ENCODE results near the gene UGT1A10. TPM values are rescaled to one million over a fixed set of nuclear protein-coding genes. Genes with fewer than 3 reads are reported as not detected.

UGT1A10 gene
- polyA plus RNA-seq, 6 donors from 2014 or later = not detected

DNA sequence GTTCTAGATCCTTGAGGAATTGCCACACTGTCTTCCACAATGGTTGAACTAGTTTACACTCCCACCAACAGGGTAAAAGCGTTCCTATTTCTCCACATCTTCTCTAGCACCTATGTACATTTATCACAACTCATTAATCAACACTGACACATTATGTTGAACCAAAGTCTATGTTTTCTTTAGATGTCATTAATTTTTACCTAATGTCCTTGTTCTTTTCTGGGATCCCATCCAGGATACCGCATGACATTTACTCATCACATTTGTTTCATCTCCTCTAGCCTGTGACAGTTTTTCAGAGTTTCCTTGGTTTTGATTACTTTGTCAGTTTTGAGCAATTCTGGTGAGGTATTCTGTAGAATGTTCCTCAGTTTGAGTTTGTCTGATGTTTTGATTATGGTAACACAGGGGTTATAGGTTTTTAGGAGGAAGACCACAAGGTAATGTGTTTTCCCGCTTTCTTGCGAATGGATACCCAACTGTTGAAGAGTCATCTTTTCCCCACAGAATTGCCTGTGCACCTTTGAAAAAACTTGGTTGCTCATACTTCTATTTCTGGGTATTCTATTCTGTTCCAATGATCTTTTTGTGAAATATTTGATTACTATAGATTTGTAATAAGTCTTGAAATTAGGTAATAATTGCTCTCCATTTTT, 32.5 kb downstream of the UGT1A10 start:
- Mint-ChIP-seq H3K4me3 (no peak overlapping the region), H3K36me3 (no peaks in the 10 kb centered on the region), H3K27me3 (peaks cover 15 to 27% (median 16%) of the 10 kb centered on the region in 3 donors), H3K27ac (no peak overlapping the region), H3K9me3 (peaks cover 0 to 16% (median 4%) of the 10 kb centered on the region in 7 donors), H3K4me1 (peaks cover 0 to 6% (median 0%) of the 10 kb centered on the region in 3 donors)
- ATAC-seq (ENCODE audit: low read depth in 2 of 2) (no peak), DNase-seq (no peak)

DNA sequence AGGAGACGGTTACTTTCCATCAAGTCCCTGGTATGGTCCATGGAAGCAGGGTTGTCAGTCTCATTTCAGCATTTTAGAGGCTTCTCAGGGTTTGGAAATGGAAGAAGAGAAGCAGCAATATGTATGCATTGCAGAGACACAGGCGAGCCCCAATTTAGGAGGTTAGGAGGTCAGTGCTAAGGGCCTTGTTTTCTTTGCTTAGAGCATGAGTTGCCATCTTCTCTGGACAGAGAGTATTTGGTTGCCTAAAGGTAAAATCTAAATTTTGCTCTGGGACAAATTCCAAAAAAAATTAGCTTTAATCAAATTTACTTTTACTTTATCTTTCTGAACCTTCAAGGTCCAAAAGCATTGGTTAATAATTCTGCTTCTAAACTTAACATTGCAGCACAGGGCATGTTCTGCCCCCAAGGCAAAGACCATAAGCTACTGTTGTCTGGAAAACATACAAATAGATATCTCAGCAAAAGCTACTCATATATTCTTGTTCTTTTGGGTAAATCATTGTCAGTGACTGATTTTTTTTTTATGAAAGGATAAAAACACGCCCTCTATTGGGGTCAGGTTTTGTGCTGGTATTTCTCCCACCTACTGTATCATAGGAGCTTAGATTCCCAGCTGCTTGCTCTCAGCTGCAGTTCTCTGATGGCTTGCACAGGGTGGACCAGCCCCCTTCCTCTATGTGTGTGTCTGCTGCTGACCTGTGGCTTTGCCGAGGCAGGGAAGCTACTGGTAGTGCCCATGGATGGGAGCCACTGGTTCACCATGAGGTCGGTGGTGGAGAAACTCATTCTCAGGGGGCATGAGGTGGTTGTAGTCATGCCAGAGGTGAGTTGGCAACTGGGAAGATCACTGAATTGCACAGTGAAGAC, 35.3 kb downstream of the UGT1A10 start, which contains the start of gene UGT1A9:
UGT1A9 (plus strand) TSS at position 609 of the 872 bp plus-strand sequence; CDS start at position 646, 37 bp downstream.
- Mint-ChIP-seq H3K4me1 (peaks cover 0 to 6% (median 0%) of the 10 kb centered on the region in 3 donors), H3K27ac (peak within 1 kb of the TSS in 1 of 6 donors; percentile 35), H3K27me3 (peaks cover 11 to 28% (median 24%) of the 10 kb centered on the region in 3 donors), H3K4me3 (no peak within 1 kb of the TSS), H3K9me3 (peaks cover 0 to 11% (median 2%) of the 10 kb centered on the region in 7 donors), H3K36me3 (no peaks in the 10 kb centered on the region)
- no peak for ATAC-seq (ENCODE audit: low read depth in 2 of 2)
- DNase-seq = no peak

DNA sequence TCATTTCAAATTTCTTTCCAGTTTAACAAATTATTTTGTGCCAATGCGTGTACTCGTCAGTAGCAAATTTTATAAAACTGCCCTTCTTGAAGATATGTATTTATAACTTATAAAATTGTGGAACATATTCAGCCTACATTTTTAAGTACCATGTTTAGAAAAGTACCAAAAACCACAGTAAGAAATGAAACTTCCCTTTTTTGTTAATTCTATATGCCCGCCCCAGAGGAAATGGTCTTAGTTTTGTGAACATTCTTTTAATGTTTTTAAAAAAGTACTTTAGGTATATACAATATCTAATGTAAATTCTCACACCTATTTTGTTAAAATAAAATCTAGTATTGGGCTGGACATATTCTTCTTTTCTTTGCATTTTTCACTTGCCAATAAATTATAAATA, 36.6 kb downstream of the UGT1A10 start:
- Mint-ChIP-seq H3K36me3 (no peaks in the 10 kb centered on the region), H3K4me3 (no peak overlapping the region), H3K9me3 (peaks cover 0 to 11% (median 2%) of the 10 kb centered on the region in 7 donors), H3K27ac (no peak overlapping the region), H3K27me3 (peaks cover 7 to 32% (median 28%) of the 10 kb centered on the region in 3 donors), H3K4me1 (peaks cover 0 to 6% (median 0%) of the 10 kb centered on the region in 3 donors)
- no peak for ATAC-seq (ENCODE audit: low read depth in 2 of 2)
- no peak for DNase-seq

DNA sequence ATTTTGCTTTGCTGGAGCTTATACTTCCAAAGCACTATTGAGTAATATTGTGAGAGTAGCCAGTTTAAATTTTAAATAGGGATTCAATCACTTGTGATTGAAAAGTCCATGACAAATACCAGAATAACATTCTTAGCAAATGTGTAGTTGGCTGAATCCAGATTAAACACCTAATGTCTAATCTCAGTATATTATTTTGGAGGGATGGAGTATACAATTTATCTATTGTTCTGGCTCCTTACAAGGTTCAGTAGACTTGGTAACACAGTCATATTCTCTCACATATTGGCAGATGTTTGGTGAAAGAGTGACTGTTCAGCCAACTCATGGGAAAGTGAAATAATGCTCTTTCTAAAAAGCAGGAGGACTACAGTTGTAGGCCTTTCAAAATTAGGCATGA, 37.6 kb downstream of the UGT1A10 start:
- Mint-ChIP-seq H3K27ac (peak overlapping the region in 1 of 6 donors; percentile 54), H3K4me3 (no peak overlapping the region), H3K36me3 (no peaks in the 10 kb centered on the region), H3K4me1 (peaks cover 0 to 6% (median 0%) of the 10 kb centered on the region in 3 donors), H3K9me3 (peaks cover 0 to 3% (median 0%) of the 10 kb centered on the region in 7 donors), H3K27me3 (peaks cover 0 to 28% (median 24%) of the 10 kb centered on the region in 3 donors)
- no peak for ATAC-seq (ENCODE audit: low read depth in 2 of 2)
- DNase-seq = no peak

DNA sequence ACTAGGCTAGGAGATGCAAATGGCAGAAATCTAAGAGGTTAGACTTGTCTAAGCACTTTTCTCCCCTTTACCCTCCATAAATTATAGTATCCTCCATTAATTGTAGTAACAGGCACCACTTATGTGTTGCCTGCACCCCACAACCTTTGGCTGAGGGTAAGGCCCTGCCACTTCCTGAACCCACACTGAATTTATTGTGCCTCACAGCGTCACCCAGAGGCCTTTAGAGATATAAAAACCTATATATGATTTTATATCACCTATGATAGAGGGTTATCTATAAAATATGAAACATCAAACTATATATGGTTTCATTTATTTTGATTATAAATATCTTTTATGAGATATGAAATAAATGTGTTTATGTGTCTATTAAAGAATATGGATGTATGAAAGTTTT, 38.1 kb downstream of the UGT1A10 start:
- no peak for DNase-seq
- no peaks in the 10 kb centered on the region for H3K36me3 Mint-ChIP-seq
- ATAC-seq (ENCODE audit: low read depth in 2 of 2) = no peak
- peaks cover 0 to 29% (median 24%) of the 10 kb centered on the region in 3 donors for H3K27me3 Mint-ChIP-seq
- peaks cover 0 to 6% (median 0%) of the 10 kb centered on the region in 3 donors for H3K4me1 Mint-ChIP-seq
- peak overlapping the region in 1 of 6 donors; percentile 54 for H3K27ac Mint-ChIP-seq
- H3K4me3 Mint-ChIP-seq = no peak overlapping the region
- peaks cover 0 to 3% (median 0%) of the 10 kb centered on the region in 7 donors for H3K9me3 Mint-ChIP-seq

DNA sequence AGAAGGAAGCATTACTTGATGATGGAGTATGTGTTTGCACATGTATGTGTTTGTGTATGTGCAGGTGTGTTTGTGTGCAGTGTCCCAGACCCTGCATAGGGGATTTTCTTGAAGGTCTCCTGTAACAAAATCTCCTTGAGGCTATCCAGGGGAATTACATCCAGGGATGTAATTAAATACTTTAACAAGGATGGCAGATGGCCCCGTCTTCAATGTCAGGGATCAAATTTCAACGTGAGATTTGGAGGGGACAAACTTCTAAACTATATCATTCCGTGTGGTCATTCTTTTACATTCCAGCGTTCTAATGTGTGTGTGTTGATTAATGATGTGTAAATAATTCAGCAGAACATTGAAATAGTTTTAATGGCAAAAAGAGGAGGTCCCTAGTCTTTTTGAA, 38.7 kb downstream of the UGT1A10 start:
- no peak for DNase-seq

DNA sequence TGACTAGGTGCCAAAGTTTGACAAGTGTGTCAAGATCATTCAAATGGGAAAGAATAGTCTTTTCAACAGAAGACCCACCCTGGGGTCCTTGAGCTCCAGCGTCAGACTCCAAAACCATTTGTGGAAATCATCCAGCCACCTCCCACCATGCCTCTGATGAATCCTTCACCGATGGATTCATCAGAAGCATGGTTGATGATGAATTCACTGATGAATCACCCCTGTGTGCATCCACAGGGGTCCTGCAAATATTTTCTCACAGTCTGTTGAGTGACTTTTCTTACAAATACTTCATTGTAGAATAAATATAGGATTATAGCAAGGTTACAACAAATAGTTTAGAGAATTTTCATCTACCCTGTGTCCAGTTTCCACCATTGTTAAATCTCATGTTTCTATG, 39.8 kb downstream of the UGT1A10 start:
- Mint-ChIP-seq H3K9me3 (peaks cover 0 to under 1% (median 0%) of the 10 kb centered on the region in 7 donors), H3K27me3 (peaks cover 5 to 34% (median 12%) of the 10 kb centered on the region in 3 donors), H3K4me3 (no peak overlapping the region), H3K4me1 (peaks cover 0 to 6% (median 0%) of the 10 kb centered on the region in 3 donors), H3K36me3 (no peaks in the 10 kb centered on the region), H3K27ac (no peak overlapping the region)
- DNase-seq = no peak
- ATAC-seq (ENCODE audit: low read depth in 2 of 2) = no peak

More for the DNA sequence above, 38.7 kb downstream of the UGT1A10 start:
- Mint-ChIP-seq H3K27me3 (peaks cover 5 to 36% (median 23%) of the 10 kb centered on the region in 3 donors), H3K27ac (no peak overlapping the region), H3K9me3 (peaks cover 0 to 3% (median 0%) of the 10 kb centered on the region in 7 donors), H3K36me3 (no peaks in the 10 kb centered on the region), H3K4me1 (peaks cover 0 to 6% (median 0%) of the 10 kb centered on the region in 3 donors), H3K4me3 (no peak overlapping the region)
- ATAC-seq (ENCODE audit: low read depth in 2 of 2) = no peak

DNA sequence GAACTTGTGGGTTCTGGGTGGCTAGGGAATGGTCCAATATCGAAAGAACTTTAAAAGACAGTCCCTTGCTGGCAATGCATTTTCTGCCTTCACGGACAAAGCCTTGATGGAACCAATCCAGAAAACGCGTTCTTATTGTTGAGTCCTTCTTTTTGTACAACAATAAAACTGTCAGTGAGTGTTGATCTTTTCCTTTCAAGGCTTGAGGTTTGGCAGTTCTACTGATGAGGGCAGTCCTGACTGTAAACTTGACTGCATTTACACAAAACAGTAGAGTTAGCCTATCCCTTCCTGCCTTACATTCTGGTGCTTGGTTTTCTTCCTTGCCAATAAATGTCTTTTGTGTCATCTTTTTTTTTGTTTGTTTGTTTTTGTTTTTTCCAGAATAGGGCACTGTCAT, 42.9 kb downstream of the UGT1A10 start:
- no peaks in the 10 kb centered on the region for H3K9me3 Mint-ChIP-seq
- H3K27ac Mint-ChIP-seq = no peak overlapping the region
- peaks cover 0 to 20% (median 13%) of the 10 kb centered on the region in 3 donors for H3K4me1 Mint-ChIP-seq
- ATAC-seq (ENCODE audit: low read depth in 2 of 2) = no peak
- no peak overlapping the region for H3K4me3 Mint-ChIP-seq
- no peak for DNase-seq
- no peaks in the 10 kb centered on the region for H3K36me3 Mint-ChIP-seq
- peaks cover 5 to 23% (median 5%) of the 10 kb centered on the region in 3 donors for H3K27me3 Mint-ChIP-seq

DNA sequence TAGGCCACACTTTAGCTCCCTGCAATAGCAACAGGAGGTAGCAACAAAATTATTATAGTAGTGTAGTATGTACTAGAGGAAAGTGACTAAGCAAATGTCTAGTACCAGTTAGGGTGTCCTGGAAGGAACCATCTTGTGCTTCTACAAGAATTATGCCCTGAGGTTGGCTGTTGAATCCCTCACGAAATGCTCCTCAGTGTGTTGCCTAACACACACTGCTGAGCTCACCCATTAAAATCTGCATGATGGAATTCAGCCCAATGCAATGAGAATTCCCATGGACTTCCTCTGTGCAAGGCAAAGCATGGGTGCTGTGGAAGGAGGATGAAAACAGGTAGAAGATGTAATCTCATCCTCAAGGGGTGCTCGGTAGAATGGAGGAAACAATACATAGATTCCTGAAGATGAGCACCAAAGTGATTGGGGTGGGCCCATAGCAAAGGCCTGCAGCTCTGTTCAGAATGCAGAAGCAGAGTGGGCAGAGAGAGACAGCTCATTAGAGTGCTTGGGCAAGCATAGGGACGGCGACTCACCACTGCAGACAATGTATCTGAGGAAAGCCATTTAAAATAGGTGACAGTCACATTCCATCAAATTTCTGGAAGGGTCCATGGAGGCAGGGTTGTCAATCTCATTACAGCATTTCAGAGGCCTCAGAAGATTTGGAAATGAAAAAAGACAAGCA, 44.3 kb downstream of the UGT1A10 start:
- DNase-seq = no peak
- Mint-ChIP-seq H3K27me3 (peaks cover 5 to 23% (median 5%) of the 10 kb centered on the region in 3 donors), H3K4me3 (no peak overlapping the region), H3K4me1 (peaks cover 0 to 20% (median 13%) of the 10 kb centered on the region in 3 donors), H3K36me3 (no peaks in the 10 kb centered on the region), H3K27ac (no peak overlapping the region), H3K9me3 (no peaks in the 10 kb centered on the region)
- no peak for ATAC-seq (ENCODE audit: low read depth in 2 of 2)

DNA sequence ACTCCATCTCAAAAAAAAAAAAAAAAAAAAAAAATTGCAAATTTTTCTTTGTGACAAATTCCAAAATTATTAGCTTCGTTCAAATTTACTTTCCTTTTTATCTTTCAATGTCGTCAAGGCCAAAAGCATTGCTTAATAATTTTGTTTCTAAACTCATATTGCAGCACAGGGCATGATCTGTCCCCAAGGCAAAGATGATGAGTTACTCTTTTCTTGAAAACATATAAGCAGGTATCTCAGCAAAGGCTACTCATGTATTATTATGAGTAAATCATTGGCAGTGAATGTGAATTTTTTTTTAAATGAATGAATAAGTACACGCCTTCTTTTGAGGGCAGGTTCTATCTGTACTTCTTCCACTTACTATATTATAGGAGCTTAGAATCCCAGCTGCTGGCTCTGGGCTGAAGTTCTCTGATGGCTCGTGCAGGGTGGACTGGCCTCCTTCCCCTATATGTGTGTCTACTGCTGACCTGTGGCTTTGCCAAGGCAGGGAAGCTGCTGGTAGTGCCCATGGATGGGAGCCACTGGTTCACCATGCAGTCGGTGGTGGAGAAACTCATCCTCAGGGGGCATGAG, 45.4 kb downstream of the UGT1A10 start, which contains the start of gene UGT1A7:
UGT1A7 (plus strand) TSS at position 381 of the 579 bp plus-strand sequence; CDS start at position 418, 37 bp downstream.
- Mint-ChIP-seq H3K4me1 (peaks cover 0 to 20% (median 13%) of the 10 kb centered on the region in 3 donors), H3K4me3 (peak within 1 kb of the TSS in 2 of 8 donors; percentile 9 to 36), H3K36me3 (no peaks in the 10 kb centered on the region), H3K27me3 (peaks cover 5 to 14% (median 5%) of the 10 kb centered on the region in 3 donors), H3K27ac (peak within 1 kb of the TSS in 1 of 6 donors; percentile 54), H3K9me3 (no peaks in the 10 kb centered on the region)
- ATAC-seq (ENCODE audit: low read depth in 2 of 2) = no peak
- DNase-seq = no peak

DNA sequence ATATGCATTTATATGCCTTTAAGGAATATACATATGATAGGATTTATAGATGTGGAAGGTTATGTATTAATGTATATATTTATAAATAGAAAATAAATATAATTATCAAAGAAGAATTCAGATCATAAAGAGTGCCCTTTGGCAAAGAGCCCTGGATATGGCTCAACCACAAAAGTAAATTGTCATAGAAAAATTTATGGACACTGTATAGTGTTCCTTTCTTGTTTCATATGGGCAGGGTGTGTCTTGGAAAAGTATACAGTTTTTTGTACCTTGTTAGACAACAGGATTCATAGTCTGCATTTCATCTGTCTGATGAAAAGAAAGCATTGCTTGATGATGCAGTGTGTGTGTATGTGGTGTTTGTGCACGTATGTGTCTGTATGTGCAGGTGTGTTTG, 48.4 kb downstream of the UGT1A10 start:
- no peaks in the 10 kb centered on the region for H3K36me3 Mint-ChIP-seq

DNA sequence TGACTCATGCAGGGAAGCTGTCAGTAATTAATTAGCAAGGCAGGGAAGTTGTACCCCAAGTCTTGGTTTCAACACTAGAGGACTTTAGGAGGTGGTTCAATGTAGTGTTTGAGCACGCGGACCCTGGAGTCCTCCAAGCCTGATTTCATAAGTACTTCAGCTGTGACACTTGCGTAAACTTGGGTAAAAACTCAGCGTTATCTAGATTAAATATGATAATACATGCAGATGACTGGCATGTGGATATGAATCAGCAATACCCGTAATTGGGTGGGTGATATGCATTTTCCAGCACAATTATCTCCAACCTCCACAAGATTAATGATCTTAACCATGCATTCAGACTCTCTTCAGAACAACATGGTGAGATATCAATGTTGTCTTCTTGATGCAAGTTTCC, 50.7 kb downstream of the UGT1A10 start:
- Mint-ChIP-seq H3K36me3 (no peaks in the 10 kb centered on the region), H3K27me3 (peaks cover 4 to 9% (median 8%) of the 10 kb centered on the region in 3 donors), H3K4me1 (peaks cover 5 to 23% (median 19%) of the 10 kb centered on the region in 3 donors), H3K4me3 (no peak overlapping the region), H3K27ac (no peak overlapping the region), H3K9me3 (no peaks in the 10 kb centered on the region)
- no peak for DNase-seq
- ATAC-seq (ENCODE audit: low read depth in 2 of 2) = no peak

More for the DNA sequence above, 48.4 kb downstream of the UGT1A10 start:
- no peak overlapping the region for H3K27ac Mint-ChIP-seq
- no peaks in the 10 kb centered on the region for H3K9me3 Mint-ChIP-seq
- H3K4me3 Mint-ChIP-seq = no peak overlapping the region
- peaks cover 6 to 14% (median 7%) of the 10 kb centered on the region in 3 donors for H3K27me3 Mint-ChIP-seq
- peaks cover 5 to 26% (median 21%) of the 10 kb centered on the region in 3 donors for H3K4me1 Mint-ChIP-seq
- ATAC-seq (ENCODE audit: low read depth in 2 of 2) (no peak), DNase-seq (no peak)

Data from naive B cell (primary cell).